SK-N-SH treated with all-trans-retinoic acid at 6 μM for 48 hours (cell line): Measurements from ENCODE around the gene ZMYND8.

Source experiments
- ARNTL ChIP-seq: fragments of 450-650 bp; formaldehyde crosslinking; IDR thresholded peaks from 2 replicates; pipeline ENCODE4 v1.5.0; 2020; ENCODE audit warnings: low read depth, mild to moderate bottlenecking, moderate library complexity, borderline replicate concordance
- BACH2 ChIP-seq: fragments of 250-450 bp; sonication (Bioruptor Pico); IDR thresholded peaks from 2 replicates; pipeline ENCODE4 v1.9.0; 2021; ENCODE audit warnings: mild to moderate bottlenecking, borderline replicate concordance
- ISL1 ChIP-seq: fragments of 250-450 bp; sonication (Bioruptor Pico); IDR thresholded peaks from 2 replicates; pipeline ENCODE4 v2.1.2; 2022; ENCODE audit warnings: mild to moderate bottlenecking, moderate library complexity
- PPARA ChIP-seq: fragments of 250-450 bp; sonication (Bioruptor Pico); IDR thresholded peaks from 2 replicates; pipeline ENCODE4 v1.5.0; 2020; ENCODE audit warnings: mild to moderate bottlenecking, borderline replicate concordance
- RARB ChIP-seq: fragments of 250-450 bp; sonication (Bioruptor Pico); IDR thresholded peaks from 2 replicates; pipeline ENCODE4 v1.8.0; 2021; ENCODE audit warnings: mild to moderate bottlenecking, moderate library complexity
- SNAI2 ChIP-seq: fragments of 250-450 bp; sonication (Bioruptor Pico); IDR thresholded peaks from 2 replicates; pipeline ENCODE4 v1.5.0; 2020; ENCODE audit warnings: mild to moderate bottlenecking, moderate library complexity
- TCF4 ChIP-seq: fragments of 250-450 bp; sonication (Bioruptor Pico); IDR thresholded peaks from 2 replicates; pipeline ENCODE4 v1.8.0; 2021; ENCODE audit warnings: mild to moderate bottlenecking, moderate library complexity, borderline replicate concordance
- ZFP3 ChIP-seq: fragments of 250-450 bp; sonication (Bioruptor Pico); IDR thresholded peaks from 2 replicates; pipeline ENCODE4 v1.5.0; 2020; ENCODE audit warnings: mild to moderate bottlenecking, moderate library complexity
- ZFP30 ChIP-seq: fragments of 450-650 bp; formaldehyde crosslinking; IDR thresholded peaks from 2 replicates; pipeline ENCODE4 v1.5.0; 2022; ENCODE audit warnings: mild to moderate bottlenecking, moderate library complexity
- ZNF8 ChIP-seq: fragments of 450-650 bp; formaldehyde crosslinking; IDR thresholded peaks from 2 replicates; pipeline ENCODE4 v1.5.0; 2020; ENCODE audit warnings: mild to moderate bottlenecking, moderate library complexity
- TF ChIP-seq, protein P1 (sequence below): fragments of 250-450 bp; sonication (Bioruptor Pico); IDR thresholded peaks from 2 replicates; pipeline ENCODE4 v1.8.0; 2021; ENCODE audit warnings: low read depth, mild to moderate bottlenecking, moderate library complexity, borderline replicate concordance
- TF ChIP-seq, protein P2 (sequence below): fragments of 250-450 bp; sonication (Bioruptor Pico); IDR thresholded peaks from 2 replicates; pipeline ENCODE4 v1.8.0; 2020; ENCODE audit warnings: mild to moderate bottlenecking, moderate library complexity, borderline replicate concordance

DNA sequence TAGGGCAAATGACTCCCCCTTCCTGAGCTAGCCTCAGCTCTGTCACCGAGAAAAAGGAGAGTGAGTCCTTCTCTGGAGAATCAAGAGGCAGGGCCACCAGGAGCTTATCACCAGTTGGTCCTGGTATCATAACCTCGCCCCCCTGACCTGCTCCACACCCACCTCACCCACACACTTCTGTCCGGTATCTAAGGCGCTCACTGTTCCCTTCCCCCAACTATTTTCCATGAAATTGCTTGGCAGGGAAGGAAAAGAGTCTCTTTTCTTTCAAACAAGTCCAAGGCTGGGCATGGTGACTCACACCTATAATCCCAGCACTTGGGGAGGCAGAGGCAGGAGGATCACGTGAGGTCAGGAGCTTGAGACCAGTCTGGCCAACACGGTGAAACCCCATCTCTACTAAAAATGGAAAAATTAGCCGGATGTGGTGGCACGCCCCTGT is 77.6 kb downstream of the ZMYND8 start:
- no peak for TF ChIP-seq SNAI2 (CRISPR knock-in tag)
- TF ChIP-seq, protein P1, sequence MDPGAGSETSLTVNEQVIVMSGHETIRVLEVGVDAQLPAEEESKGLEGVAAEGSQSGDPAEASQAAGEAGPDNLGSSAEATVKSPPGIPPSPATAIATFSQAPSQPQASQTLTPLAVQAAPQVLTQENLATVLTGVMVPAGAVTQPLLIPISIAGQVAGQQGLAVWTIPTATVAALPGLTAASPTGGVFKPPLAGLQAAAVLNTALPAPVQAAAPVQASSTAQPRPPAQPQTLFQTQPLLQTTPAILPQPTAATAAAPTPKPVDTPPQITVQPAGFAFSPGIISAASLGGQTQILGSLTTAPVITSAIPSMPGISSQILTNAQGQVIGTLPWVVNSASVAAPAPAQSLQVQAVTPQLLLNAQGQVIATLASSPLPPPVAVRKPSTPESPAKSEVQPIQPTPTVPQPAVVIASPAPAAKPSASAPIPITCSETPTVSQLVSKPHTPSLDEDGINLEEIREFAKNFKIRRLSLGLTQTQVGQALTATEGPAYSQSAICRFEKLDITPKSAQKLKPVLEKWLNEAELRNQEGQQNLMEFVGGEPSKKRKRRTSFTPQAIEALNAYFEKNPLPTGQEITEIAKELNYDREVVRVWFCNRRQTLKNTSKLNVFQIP (CRISPR knock-in tag): no peak
- no peak for TF ChIP-seq PPARA (CRISPR knock-in tag)
- no peak for TF ChIP-seq ARNTL (CRISPR knock-in tag)
- TF ChIP-seq ZNF8 (CRISPR knock-in tag): no peak
- TF ChIP-seq TCF4 (CRISPR knock-in tag): no peak
- TF ChIP-seq BACH2 (CRISPR knock-in tag): no peak
- TF ChIP-seq, protein P2, sequence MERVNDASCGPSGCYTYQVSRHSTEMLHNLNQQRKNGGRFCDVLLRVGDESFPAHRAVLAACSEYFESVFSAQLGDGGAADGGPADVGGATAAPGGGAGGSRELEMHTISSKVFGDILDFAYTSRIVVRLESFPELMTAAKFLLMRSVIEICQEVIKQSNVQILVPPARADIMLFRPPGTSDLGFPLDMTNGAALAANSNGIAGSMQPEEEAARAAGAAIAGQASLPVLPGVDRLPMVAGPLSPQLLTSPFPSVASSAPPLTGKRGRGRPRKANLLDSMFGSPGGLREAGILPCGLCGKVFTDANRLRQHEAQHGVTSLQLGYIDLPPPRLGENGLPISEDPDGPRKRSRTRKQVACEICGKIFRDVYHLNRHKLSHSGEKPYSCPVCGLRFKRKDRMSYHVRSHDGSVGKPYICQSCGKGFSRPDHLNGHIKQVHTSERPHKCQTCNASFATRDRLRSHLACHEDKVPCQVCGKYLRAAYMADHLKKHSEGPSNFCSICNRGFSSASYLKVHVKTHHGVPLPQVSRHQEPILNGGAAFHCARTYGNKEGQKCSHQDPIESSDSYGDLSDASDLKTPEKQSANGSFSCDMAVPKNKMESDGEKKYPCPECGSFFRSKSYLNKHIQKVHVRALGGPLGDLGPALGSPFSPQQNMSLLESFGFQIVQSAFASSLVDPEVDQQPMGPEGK (CRISPR knock-in tag): no peak
- no peak for TF ChIP-seq ZFP30 (CRISPR knock-in tag)
- no peak for TF ChIP-seq ISL1 (CRISPR knock-in tag)
- TF ChIP-seq RARB (CRISPR knock-in tag): no peak
- TF ChIP-seq ZFP3 (CRISPR knock-in tag): no peak
